ENCODE measurements around the gene SLC41A3. TPM values are rescaled to one million over a fixed set of nuclear protein-coding genes. Genes with fewer than 3 reads are reported as not detected.

SLC41A3 gene
- total and polyA plus RNA-seq, 2 of the 4 experiments (the other 2 are of a cell fraction): 30.5 to 43.5 TPM

GRCh38 chr3:126057936-126058335, 26.0 kb downstream of the SLC41A3 start:
- Histone ChIP-seq H3K27me3 (ENCODE audit: control insufficient read depth, insufficient read depth, low read length) (no peaks in the 10 kb centered on the region), H2BK5ac (ENCODE audit: low read depth, low read length, poor library complexity, severe bottlenecking) (no peak overlapping the region), H3K14ac (replicated peaks; ENCODE audit: low read depth, low read length) (no peak overlapping the region), H3K4me1 (ENCODE audit: control insufficient read depth, insufficient read depth, low read length) (no peaks in the 10 kb centered on the region; the same call in 1 of the 2 replicates), H3K9ac (ENCODE audit: low read depth, low read length) (no peak overlapping the region), H2AK9ac (replicated peaks; ENCODE audit: low read depth, low read length, poor library complexity) (no peak overlapping the region), H3K9me1 (ENCODE audit: insufficient read depth, low read length) (peaks cover 11% of the 10 kb centered on the region; the same call in 1 of the 2 replicates), H4K5ac (ENCODE audit: low read depth, low read length) (no peak overlapping the region), H2BK20ac (ENCODE audit: low read depth, low read length) (no peak overlapping the region), H2AK5ac (ENCODE audit: low read depth, low read length) (no peak overlapping the region), H4K8ac (ENCODE audit: low read depth in 2 of 2, low read length in 2 of 2) (no peak overlapping the region), H3K36me3 (ENCODE audit: control insufficient read depth, insufficient read depth, low read length) (no peaks in the 10 kb centered on the region), H3K79me1 (ENCODE audit: low read depth in 1 of 2, low read length in 2 of 2) (0 out of 4 replicates have a peak, but pooled peaks cover 0 to 3% of the 10 kb centered on the region in 2 experiments), H2BK15ac (ENCODE audit: low read depth, low read length) (no peak overlapping the region), H3K4me2 (ENCODE audit: low read depth, low read length) (no peak overlapping the region), H3K4ac (ENCODE audit: low read depth, low read length) (no peak overlapping the region), H4K20me1 (ENCODE audit: insufficient read depth, low read length) (no peaks in the 10 kb centered on the region), H3K18ac (ENCODE audit: low read depth, low read length) (no peak overlapping the region), H2BK120ac (ENCODE audit: low read depth, low read length) (no peak overlapping the region), H3K23ac (ENCODE audit: low read depth, low read length) (no peak overlapping the region), H2AFZ (replicated peaks; ENCODE audit: low read length, poor library complexity) (no peak overlapping the region), H4K91ac (ENCODE audit: insufficient read depth, low read depth, low read length) (no peak overlapping the region), H3K9me3 (ENCODE audit: control insufficient read depth, insufficient read depth, low read length) (no peaks in the 10 kb centered on the region), H3K27ac (ENCODE audit: insufficient read depth, low read length) (no peak overlapping the region), H3K56ac (ENCODE audit: extremely low read depth, insufficient read depth, low read length) (no peak overlapping the region), H3K4me3 (ENCODE audit: insufficient read depth, low read depth, low read length) (no peak overlapping the region)
- ATAC-seq (ENCODE audit: low read depth): no peak
- dilution Hi-C loops (cut with HindIII; ENCODE audit: low sequenced_read_pairs, unreplicated experiment): no loop called here
- WGBS, 2 experiments (ENCODE audit: extremely low coverage in 2 of 2, insufficient read length in 1 of 2): 95% methylated on average over 4 of the region's 13 CpGs; no CpG with 5 or more reads in 1 of the 2 experiments
- ChIA-PET POLR2A (ENCODE audit: unreplicated experiment) (no interaction called here), CTCF (no interaction called here)
- intact Hi-C loops (cut with micrococcal nuclease): no loop called here
- no TSS peak for BruUV-seq (replicated peaks)
- TF ChIP-seq POLR2A (IDR thresholded peaks at IDR 0.05; ENCODE audit: low read depth, low read length) (no peak), MAFK (IDR thresholded peaks at IDR 0.05; ENCODE audit: low read depth, low read length) (no peak), MXI1 (IDR thresholded peaks at IDR 0.05; ENCODE audit: borderline replicate concordance, low read depth, low read length) (no peak), FOS (IDR thresholded peaks at IDR 0.05; ENCODE audit: low read depth, low read length) (no peak), BHLHE40 (IDR thresholded peaks at IDR 0.05; ENCODE audit: low read depth, low read length) (no peak), RFX5 (IDR thresholded peaks at IDR 0.05; ENCODE audit: low read depth, low read length) (no peak), MAZ (IDR thresholded peaks at IDR 0.05; ENCODE audit: borderline replicate concordance, low read depth, low read length) (no peak), NFE2L2 (IDR thresholded peaks at IDR 0.05; ENCODE audit: low read depth, low read length) (no peak), USF2 (IDR thresholded peaks at IDR 0.05; ENCODE audit: low read depth, low read length) (no peak), RCOR1 (IDR thresholded peaks at IDR 0.05; ENCODE audit: insufficient replicate concordance, low read length) (no peak), CTCF (conservative IDR thresholded peaks at IDR 0.05; ENCODE audit: low read depth, low read length) (no peak), ELK1 (IDR thresholded peaks at IDR 0.05; ENCODE audit: borderline replicate concordance, low read depth, low read length) (no peak), SMC3 (IDR thresholded peaks at IDR 0.05; ENCODE audit: low read depth, low read length) (no peak), CEBPB (IDR thresholded peaks at IDR 0.05; ENCODE audit: low read depth, low read length) (no peak), RAD21 (IDR thresholded peaks at IDR 0.05; ENCODE audit: low read length) (no peak), CHD1 (IDR thresholded peaks at IDR 0.05; ENCODE audit: low read depth, low read length) (no peak)
- in situ Hi-C loops (cut with MboI; ENCODE audit: low sequenced_read_pairs): no loop called here
- no peak for DNase-seq

Measured in IMR-90 (cell line).